H1 (cell line): ENCODE measurements around the gene SPIRE2. TPM values are rescaled to one million over a fixed set of nuclear protein-coding genes. Genes with fewer than 3 reads are reported as not detected.

Experiments used
- CBX5 ChIP-seq: fragments of 300-800, 300-1000 bp; sonication (generic); IDR thresholded peaks from 2 replicates; pipeline ENCODE4 v1.7.1; 2016; ENCODE audit warnings: antibody characterized with exemption, low read length, low read depth
- CHD1 ChIP-seq: IDR thresholded peaks from 2 replicates; pipeline ENCODE4 v1.6.1; 2012; ENCODE audit warnings: low read depth, low read length, improper control_type of control experiment
- CHD2 ChIP-seq: IDR thresholded peaks from 2 replicates; pipeline ENCODE4 v1.6.1; 2012; ENCODE audit warnings: low read length, improper control_type of control experiment
- EGR1 ChIP-seq: IDR thresholded peaks from 2 replicates; pipeline ENCODE4 v1.6.1; 2011; ENCODE audit warnings: low read depth, low read length, borderline replicate concordance
- GABPA ChIP-seq: IDR thresholded peaks from 2 replicates; pipeline ENCODE4 v1.6.1; 2011; ENCODE audit warnings: mild to moderate bottlenecking, low read length, moderate library complexity, borderline replicate concordance; ENCODE audit not compliant: insufficient read depth
- GTF2F1 ChIP-seq: IDR thresholded peaks from 2 replicates; pipeline ENCODE4 v1.6.1; 2012; ENCODE audit warnings: low read depth, low read length, improper control_type of control experiment, borderline replicate concordance
- HDAC6 ChIP-seq: IDR thresholded peaks from one replicate; pipeline ENCODE4 v1.7.1; 2012; ENCODE audit warnings: low read depth, mild to moderate bottlenecking, inconsistent platforms, low read length, moderate library complexity
- POU5F1 ChIP-seq: IDR thresholded peaks from 2 replicates; pipeline ENCODE4 v1.6.1; 2011; ENCODE audit warnings: low read depth, mild to moderate bottlenecking, low read length, moderate library complexity
- SIRT6 ChIP-seq: IDR thresholded peaks from one replicate; pipeline ENCODE4 v1.7.1; 2012; ENCODE audit warnings: low read length, inconsistent platforms
- TAF1 ChIP-seq: IDR thresholded peaks from 2 replicates; pipeline ENCODE4 v1.6.1; 2011; ENCODE audit warnings: mild to moderate bottlenecking, low read depth, low read length
- polyA plus RNA-seq, 7 experiments: library from polyadenylated mRNA; depleted of rRNA in 3 of 7; stranded (reverse) in 5 of 7; unstranded in 2 of 7; fragments of >200 nt in 5 of 7; fragments of 200-250 nt in 2 of 7; gene quantifications; 1 replicate in 5 of 7; 2 replicates in 1 of 7; 4 replicates in 1 of 7; pipeline versions ENCODE4 v1.2.1 to v1.2.3, GENCODE V29; 2011 to 2013; ENCODE audit warnings: missing spikeins in 2 of 7, mixed read lengths in 2 of 7
- total RNA-seq: library from RNA; stranded (reverse); fragmentation: NEBNext Ultra II Directional; extraction: Animal tissue kit (Norgen Biotek cat#: 25700); gene quantifications from 2 replicates; pipeline ENCODE4 v1.2.1, GENCODE V29; 2021
- TF ChIP-seq, protein P1 (sequence below): fragments of 300-600 bp; sonication (generic); IDR thresholded peaks from 2 replicates; pipeline ENCODE4 v1.7.1; 2012; ENCODE audit warnings: low read length, moderate library complexity, mild to moderate bottlenecking, inconsistent platforms; ENCODE audit not compliant: insufficient replicate concordance

Gene SPIRE2
- total and polyA plus RNA-seq, 2 of the 8 experiments (the other 6 are each of a cell fraction or from before 2014, with no cell fraction given), result 7.4 to 15.4 TPM

DNA sequence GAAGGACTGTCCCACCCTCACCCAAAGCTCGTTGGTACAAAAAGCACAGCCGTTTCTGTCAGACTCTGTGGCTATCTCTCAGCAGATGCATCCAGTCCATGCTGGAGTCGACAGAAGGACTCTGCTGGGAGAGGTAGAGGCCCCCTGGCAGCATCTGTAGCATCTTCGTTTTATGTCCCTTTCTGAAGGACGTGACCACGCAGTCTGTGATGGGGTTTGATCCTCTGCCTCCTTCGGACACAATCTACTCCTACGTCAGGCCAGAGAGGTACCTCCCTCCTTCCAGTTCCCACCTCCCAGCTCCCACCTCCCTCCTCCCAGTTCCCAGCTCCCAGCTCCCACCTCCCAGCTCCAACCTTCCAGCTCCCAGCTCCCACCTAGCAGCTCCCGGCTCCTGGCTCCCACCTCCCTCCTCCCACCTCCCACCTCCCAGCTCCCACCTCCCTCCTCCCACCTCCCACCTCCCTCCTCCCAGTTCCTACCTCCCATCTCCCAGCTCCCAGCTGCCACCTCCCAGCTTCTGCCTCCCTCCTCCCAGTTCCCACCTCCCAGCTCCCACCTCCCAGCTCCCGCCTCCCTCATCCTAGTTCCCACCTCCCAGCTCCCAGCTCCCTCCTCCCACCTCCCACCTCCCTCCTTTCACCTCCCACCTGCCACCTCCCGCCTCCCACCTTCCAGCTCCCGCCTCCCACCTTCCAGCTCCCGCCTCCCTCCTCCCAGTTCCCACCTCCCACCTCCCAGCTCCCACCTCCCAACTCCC lies 79.0 kb downstream of the SPIRE2 start (continued):
- TF ChIP-seq, protein P1, sequence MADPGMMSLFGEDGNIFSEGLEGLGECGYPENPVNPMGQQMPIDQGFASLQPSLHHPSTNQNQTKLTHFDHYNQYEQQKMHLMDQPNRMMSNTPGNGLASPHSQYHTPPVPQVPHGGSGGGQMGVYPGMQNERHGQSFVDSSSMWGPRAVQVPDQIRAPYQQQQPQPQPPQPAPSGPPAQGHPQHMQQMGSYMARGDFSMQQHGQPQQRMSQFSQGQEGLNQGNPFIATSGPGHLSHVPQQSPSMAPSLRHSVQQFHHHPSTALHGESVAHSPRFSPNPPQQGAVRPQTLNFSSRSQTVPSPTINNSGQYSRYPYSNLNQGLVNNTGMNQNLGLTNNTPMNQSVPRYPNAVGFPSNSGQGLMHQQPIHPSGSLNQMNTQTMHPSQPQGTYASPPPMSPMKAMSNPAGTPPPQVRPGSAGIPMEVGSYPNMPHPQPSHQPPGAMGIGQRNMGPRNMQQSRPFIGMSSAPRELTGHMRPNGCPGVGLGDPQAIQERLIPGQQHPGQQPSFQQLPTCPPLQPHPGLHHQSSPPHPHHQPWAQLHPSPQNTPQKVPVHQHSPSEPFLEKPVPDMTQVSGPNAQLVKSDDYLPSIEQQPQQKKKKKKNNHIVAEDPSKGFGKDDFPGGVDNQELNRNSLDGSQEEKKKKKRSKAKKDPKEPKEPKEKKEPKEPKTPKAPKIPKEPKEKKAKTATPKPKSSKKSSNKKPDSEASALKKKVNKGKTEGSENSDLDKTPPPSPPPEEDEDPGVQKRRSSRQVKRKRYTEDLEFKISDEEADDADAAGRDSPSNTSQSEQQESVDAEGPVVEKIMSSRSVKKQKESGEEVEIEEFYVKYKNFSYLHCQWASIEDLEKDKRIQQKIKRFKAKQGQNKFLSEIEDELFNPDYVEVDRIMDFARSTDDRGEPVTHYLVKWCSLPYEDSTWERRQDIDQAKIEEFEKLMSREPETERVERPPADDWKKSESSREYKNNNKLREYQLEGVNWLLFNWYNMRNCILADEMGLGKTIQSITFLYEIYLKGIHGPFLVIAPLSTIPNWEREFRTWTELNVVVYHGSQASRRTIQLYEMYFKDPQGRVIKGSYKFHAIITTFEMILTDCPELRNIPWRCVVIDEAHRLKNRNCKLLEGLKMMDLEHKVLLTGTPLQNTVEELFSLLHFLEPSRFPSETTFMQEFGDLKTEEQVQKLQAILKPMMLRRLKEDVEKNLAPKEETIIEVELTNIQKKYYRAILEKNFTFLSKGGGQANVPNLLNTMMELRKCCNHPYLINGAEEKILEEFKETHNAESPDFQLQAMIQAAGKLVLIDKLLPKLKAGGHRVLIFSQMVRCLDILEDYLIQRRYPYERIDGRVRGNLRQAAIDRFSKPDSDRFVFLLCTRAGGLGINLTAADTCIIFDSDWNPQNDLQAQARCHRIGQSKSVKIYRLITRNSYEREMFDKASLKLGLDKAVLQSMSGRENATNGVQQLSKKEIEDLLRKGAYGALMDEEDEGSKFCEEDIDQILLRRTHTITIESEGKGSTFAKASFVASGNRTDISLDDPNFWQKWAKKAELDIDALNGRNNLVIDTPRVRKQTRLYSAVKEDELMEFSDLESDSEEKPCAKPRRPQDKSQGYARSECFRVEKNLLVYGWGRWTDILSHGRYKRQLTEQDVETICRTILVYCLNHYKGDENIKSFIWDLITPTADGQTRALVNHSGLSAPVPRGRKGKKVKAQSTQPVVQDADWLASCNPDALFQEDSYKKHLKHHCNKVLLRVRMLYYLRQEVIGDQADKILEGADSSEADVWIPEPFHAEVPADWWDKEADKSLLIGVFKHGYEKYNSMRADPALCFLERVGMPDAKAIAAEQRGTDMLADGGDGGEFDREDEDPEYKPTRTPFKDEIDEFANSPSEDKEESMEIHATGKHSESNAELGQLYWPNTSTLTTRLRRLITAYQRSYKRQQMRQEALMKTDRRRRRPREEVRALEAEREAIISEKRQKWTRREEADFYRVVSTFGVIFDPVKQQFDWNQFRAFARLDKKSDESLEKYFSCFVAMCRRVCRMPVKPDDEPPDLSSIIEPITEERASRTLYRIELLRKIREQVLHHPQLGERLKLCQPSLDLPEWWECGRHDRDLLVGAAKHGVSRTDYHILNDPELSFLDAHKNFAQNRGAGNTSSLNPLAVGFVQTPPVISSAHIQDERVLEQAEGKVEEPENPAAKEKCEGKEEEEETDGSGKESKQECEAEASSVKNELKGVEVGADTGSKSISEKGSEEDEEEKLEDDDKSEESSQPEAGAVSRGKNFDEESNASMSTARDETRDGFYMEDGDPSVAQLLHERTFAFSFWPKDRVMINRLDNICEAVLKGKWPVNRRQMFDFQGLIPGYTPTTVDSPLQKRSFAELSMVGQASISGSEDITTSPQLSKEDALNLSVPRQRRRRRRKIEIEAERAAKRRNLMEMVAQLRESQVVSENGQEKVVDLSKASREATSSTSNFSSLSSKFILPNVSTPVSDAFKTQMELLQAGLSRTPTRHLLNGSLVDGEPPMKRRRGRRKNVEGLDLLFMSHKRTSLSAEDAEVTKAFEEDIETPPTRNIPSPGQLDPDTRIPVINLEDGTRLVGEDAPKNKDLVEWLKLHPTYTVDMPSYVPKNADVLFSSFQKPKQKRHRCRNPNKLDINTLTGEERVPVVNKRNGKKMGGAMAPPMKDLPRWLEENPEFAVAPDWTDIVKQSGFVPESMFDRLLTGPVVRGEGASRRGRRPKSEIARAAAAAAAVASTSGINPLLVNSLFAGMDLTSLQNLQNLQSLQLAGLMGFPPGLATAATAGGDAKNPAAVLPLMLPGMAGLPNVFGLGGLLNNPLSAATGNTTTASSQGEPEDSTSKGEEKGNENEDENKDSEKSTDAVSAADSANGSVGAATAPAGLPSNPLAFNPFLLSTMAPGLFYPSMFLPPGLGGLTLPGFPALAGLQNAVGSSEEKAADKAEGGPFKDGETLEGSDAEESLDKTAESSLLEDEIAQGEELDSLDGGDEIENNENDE, result no peak
- TF ChIP-seq GTF2F1 (no peak), TAF1 (no peak), GABPA (no peak), HDAC6 (no peak), CHD1 (no peak), EGR1 (no peak), SIRT6 (no peak), CHD2 (no peak), POU5F1 (no peak), CBX5 (no peak)
